Activated CD4-positive, alpha-beta T cell treated with anti-CD3 and anti-CD28 coated beads, Interleukin-2, amount 10 ng/mL, durations not matched to agents 7 days and 5 days (primary cell): ENCODE data around the gene CCDC15. TPM values are rescaled to one million over a fixed set of nuclear protein-coding genes. Genes with fewer than 3 reads are reported as not detected.

Experiments used
- CTCF ChIA-PET: fragments of 350-600 bp; sonication (Branson Sonifier 250); formaldehyde crosslinking; loops from one replicate; lab custom pipeline; 2021; ENCODE audit warnings: antibody characterized with exemption; lab: Charles Lee
- POLR2A ChIA-PET: fragments of 350-600 bp; sonication (Branson Sonifier 250); formaldehyde crosslinking; loops from one replicate; lab custom pipeline; 2021; ENCODE audit warnings: antibody characterized with exemption; lab: Charles Lee
- DNase-seq: peaks from one replicate; pipeline ENCODE4 v3.0.0-alpha.2; 2020
- H3K27ac Mint-ChIP-seq: one replicate; pipeline ENCODE4 v1.8.0; 2021; ENCODE audit warnings: mild to moderate bottlenecking, moderate library complexity, mixed read lengths
- H3K27me3 Mint-ChIP-seq: one replicate; pipeline ENCODE4 v1.8.0; 2021; ENCODE audit warnings: mixed read lengths
- H3K36me3 Mint-ChIP-seq: one replicate; pipeline ENCODE4 v1.8.0; 2021; ENCODE audit warnings: low read depth, mixed read lengths
- H3K4me1 Mint-ChIP-seq: one replicate; pipeline ENCODE4 v1.8.0; 2021; ENCODE audit warnings: mixed read lengths
- H3K4me3 Mint-ChIP-seq: one replicate; pipeline ENCODE4 v1.8.0; 2021; ENCODE audit warnings: mild to moderate bottlenecking, moderate library complexity, mixed read lengths
- H3K9me3 Mint-ChIP-seq: one replicate; pipeline ENCODE4 v1.8.0; 2021; ENCODE audit warnings: mixed read lengths
- total RNA-seq, 2 experiments: library from RNA; stranded (reverse); gene quantifications; one replicate each; pipeline ENCODE4 v1.2.3, GENCODE V29; 2021

CCDC15 gene
- total RNA-seq, 2 experiments from 2014 or later, result 7.3 to 9.0 TPM

DNA sequence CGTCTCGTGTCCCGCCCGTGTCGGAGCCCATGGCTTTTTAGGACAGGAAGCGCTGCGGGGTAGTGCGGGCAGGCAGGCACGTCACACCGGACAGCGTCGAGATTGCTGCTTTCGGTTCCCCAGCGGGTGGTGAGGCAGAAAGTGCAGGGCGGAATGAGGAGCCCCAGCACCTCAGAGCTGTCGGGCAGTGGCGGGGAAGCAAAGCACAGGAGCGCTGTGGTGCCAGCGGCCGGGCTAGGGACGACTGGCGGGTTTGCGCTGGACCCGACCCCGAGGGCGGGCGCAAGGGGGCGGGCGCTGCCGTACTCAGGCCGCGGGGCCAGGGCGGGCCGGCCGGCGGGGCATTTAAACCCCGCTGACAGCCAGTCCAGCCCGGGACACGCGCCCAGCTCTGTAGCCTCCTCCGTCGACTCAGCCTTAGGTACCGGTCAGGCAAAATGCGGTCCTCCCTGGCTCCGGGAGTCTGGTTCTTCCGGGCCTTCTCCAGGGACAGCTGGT lies 109.0 kb downstream of the CCDC15 start, which contains the start of gene SLC37A2:
TSS of gene SLC37A2 (plus strand) at position 375 of the 498 bp plus-strand sequence. CDS start at position 438, 63 bp downstream.
- Mint-ChIP-seq H3K27me3 (peaks cover 58% of the 10 kb centered on the region), H3K4me3 (peak within 1 kb of the TSS; percentile 71), H3K36me3 (no peaks in the 10 kb centered on the region), H3K4me1 (peaks cover 11% of the 10 kb centered on the region), H3K27ac (peak within 1 kb of the TSS; percentile 74), H3K9me3 (no peaks in the 10 kb centered on the region)
- ChIA-PET POLR2A (no interaction called here), CTCF (no interaction called here)
- DNase-seq, result peak; percentile 50

DNA sequence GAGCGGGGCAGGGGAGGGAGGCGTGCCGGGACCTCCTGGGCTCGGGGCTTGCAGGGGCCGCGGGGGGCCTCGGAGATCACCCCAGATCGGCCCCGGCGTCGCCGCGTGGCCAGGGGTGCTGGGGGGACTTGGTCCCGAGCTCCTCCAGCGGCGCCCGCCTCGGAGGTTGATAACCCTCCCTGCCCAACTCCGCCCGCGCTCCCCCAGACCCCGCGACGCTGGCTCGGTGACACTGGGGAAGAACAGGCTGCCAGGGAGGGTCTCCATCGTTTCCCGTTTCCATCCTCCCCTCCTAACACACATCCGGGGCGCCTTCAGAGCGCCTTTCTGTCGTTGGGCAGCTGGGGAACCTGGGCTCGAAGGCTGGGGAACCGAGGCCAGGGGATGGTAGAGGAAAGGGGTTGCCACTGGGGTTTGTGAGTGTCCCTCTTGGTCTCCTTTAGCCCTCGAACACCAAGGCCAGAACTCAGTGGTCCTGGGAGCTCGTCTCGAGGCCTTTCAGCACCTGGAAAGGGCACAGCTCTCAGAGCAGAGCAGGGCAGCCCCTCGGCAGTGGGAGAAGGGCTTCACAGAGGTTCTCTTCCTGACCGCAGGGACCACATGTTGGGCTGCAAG lies 109.5 kb downstream of the CCDC15 start:
- H3K4me3 Mint-ChIP-seq, result peak overlapping the region; percentile 49
- CTCF ChIA-PET, result no interaction called here

DNA sequence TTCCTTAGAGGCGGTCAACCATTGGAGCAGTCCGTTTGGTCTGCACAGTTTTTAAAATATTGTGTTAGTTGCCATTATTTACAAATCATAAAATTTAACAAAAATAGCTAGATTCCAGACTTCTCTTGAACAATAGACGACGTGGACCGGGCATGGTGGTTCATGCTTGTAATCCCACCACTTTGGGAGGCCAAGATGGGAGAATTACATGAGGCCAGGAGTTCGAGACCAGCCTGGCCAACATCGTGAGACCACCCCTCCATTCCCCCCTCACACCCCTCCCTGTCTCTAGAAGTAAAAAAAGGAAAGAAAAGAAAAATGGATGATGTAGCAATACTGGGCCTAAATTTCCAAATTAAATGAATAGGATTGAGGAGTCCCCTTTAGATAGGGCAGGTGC lies 110.1 kb downstream of the CCDC15 start:
- Mint-ChIP-seq H3K9me3 (no peaks in the 10 kb centered on the region), H3K27ac (no peak overlapping the region), H3K4me1 (peaks cover 11% of the 10 kb centered on the region), H3K4me3 (peak overlapping the region; percentile 49), H3K27me3 (peaks cover 63% of the 10 kb centered on the region), H3K36me3 (no peaks in the 10 kb centered on the region)
- no peak for DNase-seq
- CTCF ChIA-PET, result no interaction called here
- POLR2A ChIA-PET, result interaction anchor here (0.6 kb wide), 1 partner anchor 840 kb away, joined by 3 read pairs; no protein-coding TSS in a partner anchor

More for the DNA sequence above, 109.5 kb downstream of the CCDC15 start:
- H3K4me1 Mint-ChIP-seq, result peaks cover 11% of the 10 kb centered on the region
- no peak overlapping the region for H3K27ac Mint-ChIP-seq
- H3K27me3 Mint-ChIP-seq, result peaks cover 63% of the 10 kb centered on the region
- no peaks in the 10 kb centered on the region for H3K9me3 Mint-ChIP-seq
- H3K36me3 Mint-ChIP-seq, result no peaks in the 10 kb centered on the region
- no peak for DNase-seq
- POLR2A ChIA-PET, result interaction anchor here (0.6 kb wide), 1 partner anchor 840 kb away, joined by 3 read pairs; no protein-coding TSS in a partner anchor

DNA sequence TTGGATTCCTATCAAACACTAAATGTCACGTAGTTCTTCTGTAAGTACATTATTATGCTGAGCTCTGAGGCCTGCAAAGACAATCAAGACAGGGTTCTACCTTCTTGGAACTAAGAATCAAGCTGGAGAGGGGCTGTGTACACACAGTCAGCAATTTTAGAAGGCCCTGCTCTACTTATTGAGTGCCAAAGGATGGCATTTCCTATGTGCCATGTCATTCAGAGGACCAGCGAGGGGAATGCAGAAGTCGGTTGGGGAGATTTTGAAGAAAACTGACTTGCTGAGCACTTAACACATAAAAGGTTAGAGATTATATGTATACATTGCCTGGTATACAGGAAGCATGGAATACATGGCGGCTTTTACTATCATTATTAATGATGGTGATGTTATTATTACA lies 114.4 kb downstream of the CCDC15 start:
- CTCF ChIA-PET, result interaction anchor here (0.9 to 1.0 kb wide), 2 partner anchors 15 to 55 kb away, joined by 3 read pairs; no protein-coding TSS in a partner anchor
- Mint-ChIP-seq H3K4me3 (no peak overlapping the region), H3K27ac (no peak overlapping the region), H3K4me1 (peaks cover 20% of the 10 kb centered on the region), H3K36me3 (no peaks in the 10 kb centered on the region), H3K27me3 (peaks cover 34% of the 10 kb centered on the region), H3K9me3 (no peaks in the 10 kb centered on the region)
- POLR2A ChIA-PET, result no interaction called here
- DNase-seq, result no peak

DNA sequence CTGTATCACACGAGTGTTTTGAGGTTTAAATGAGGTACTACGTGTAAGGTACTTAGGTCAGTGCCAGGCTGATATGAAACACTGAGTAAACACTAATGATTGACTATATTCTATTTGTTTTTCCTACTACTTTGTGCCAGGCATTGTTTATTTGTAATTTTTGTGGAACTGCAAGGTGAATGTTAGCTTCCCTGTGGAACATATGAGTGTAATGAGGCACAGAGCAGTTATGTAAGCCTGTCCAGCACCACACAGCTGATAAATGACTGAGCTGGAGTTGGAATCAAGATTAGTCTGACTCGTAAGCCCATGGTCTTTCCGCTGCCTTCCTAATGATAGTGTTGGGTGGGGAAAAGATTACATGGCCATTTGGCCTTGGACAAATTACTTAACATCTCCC lies 115.0 kb downstream of the CCDC15 start:
- H3K4me3 Mint-ChIP-seq, result no peak overlapping the region

DNA sequence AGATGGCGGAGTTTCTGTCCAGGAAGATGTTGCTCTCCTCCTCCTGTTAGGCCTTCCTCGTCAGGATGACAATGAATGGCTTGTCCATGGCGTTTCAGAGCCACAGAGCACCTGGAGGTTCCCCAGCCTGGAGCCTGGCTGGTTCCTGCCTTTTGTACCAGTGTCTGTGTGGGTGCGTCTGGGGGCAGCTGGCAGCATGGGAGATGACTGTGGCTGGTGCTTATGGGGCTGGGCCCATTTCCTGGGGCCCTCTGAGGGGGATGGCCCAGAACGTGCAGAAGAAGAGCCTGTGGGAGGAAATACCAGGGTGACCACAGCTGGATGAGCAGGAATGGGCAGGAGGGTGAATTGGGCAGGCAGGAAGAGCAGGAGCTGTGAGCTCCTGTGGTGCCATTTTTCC lies 115.8 kb downstream of the CCDC15 start:
- H3K27ac Mint-ChIP-seq, result no peak overlapping the region
- DNase-seq, result no peak

More for the DNA sequence above, 115.0 kb downstream of the CCDC15 start:
- no peak for DNase-seq
- no peaks in the 10 kb centered on the region for H3K9me3 Mint-ChIP-seq
- H3K27ac Mint-ChIP-seq, result no peak overlapping the region
- ChIA-PET CTCF (interaction anchor here (0.9 to 1.8 kb wide), 3 partner anchors 15 to 55 kb away, joined by 3 to 6 read pairs (median 3); no protein-coding TSS in a partner anchor), POLR2A (no interaction called here)
- H3K36me3 Mint-ChIP-seq, result no peaks in the 10 kb centered on the region
- peaks cover 18% of the 10 kb centered on the region for H3K4me1 Mint-ChIP-seq
- peaks cover 28% of the 10 kb centered on the region for H3K27me3 Mint-ChIP-seq

DNA sequence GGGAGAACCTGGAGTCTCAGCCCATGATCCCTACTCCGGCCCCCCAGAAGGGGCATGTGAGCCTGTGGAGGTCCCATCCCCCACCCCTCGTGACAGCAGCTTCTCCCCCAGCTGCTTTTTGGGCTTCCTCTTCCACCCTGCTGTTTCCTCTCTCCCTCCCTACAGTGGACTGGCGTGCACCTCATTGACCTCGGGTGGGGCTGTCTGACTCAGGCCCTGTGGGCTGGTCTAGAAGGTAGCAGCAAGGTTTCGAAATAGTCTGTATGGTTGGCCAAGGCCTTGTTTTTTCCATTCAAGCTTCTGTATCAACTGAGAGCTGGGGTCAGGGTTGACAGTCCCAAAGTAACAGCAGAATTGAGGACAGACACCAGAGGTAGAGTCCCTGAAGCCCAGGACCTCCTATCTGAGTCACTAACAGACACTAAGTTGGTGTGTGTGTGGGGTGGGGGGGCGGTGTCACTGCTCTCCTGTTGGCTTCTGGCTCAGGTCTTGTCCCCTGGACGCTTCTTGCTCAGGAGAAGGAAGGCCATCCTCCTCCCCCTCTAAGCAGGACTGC lies 116.8 kb downstream of the CCDC15 start:
- Mint-ChIP-seq H3K4me3 (no peak overlapping the region), H3K4me1 (peaks cover 15% of the 10 kb centered on the region)
- POLR2A ChIA-PET, result no interaction called here

More for the DNA sequence above, 115.8 kb downstream of the CCDC15 start:
- H3K4me3 Mint-ChIP-seq, result no peak overlapping the region
- POLR2A ChIA-PET, result no interaction called here
- H3K9me3 Mint-ChIP-seq, result no peaks in the 10 kb centered on the region
- peaks cover 21% of the 10 kb centered on the region for H3K27me3 Mint-ChIP-seq
- peaks cover 15% of the 10 kb centered on the region for H3K4me1 Mint-ChIP-seq
- H3K36me3 Mint-ChIP-seq, result no peaks in the 10 kb centered on the region
- CTCF ChIA-PET, result interaction anchor here (1.0 to 1.8 kb wide), 2 partner anchors 9 to 17 kb away, joined by 3 to 6 read pairs; no protein-coding TSS in a partner anchor

DNA sequence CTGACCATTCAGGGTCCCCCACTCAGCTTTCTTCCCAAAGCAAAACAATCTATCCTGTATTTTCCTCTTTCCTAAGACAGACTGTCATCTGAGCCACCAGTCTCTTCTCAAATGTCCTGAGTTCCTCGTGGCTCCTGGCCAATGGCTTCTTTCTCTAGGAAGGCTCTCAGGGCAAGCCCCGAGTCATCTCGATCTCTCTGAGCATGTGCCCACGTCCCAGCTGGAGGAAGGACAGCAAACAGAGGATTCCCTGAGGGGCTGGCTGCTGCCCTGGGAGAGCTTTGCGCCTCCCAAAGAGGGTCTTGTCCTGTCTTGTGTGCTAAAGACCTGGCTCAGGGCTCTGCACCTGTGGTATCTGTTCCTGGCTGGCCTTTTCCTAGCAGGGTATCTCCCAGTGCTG lies 117.4 kb downstream of the CCDC15 start:
- ChIA-PET CTCF (interaction anchor here (1.3 kb wide), 1 partner anchor 41 kb away, joined by 5 read pairs; no protein-coding TSS in a partner anchor), POLR2A (interaction anchor here (0.5 kb wide), 1 partner anchor 23 kb away, joined by 3 read pairs; no protein-coding TSS in a partner anchor)
- Mint-ChIP-seq H3K9me3 (no peaks in the 10 kb centered on the region), H3K27me3 (peaks cover 6% of the 10 kb centered on the region), H3K36me3 (no peaks in the 10 kb centered on the region), H3K27ac (no peak overlapping the region), H3K4me1 (peaks cover 15% of the 10 kb centered on the region), H3K4me3 (no peak overlapping the region)
- no peak for DNase-seq

More for the DNA sequence above, 116.8 kb downstream of the CCDC15 start:
- H3K27me3 Mint-ChIP-seq, result peaks cover 11% of the 10 kb centered on the region
- DNase-seq, result no peak
- H3K9me3 Mint-ChIP-seq, result no peaks in the 10 kb centered on the region
- no peaks in the 10 kb centered on the region for H3K36me3 Mint-ChIP-seq
- CTCF ChIA-PET, result interaction anchor here (0.8 to 1.8 kb wide), 3 partner anchors 8 to 18 kb away, joined by 3 to 6 read pairs (median 3); no protein-coding TSS in a partner anchor
- H3K27ac Mint-ChIP-seq, result no peak overlapping the region

DNA sequence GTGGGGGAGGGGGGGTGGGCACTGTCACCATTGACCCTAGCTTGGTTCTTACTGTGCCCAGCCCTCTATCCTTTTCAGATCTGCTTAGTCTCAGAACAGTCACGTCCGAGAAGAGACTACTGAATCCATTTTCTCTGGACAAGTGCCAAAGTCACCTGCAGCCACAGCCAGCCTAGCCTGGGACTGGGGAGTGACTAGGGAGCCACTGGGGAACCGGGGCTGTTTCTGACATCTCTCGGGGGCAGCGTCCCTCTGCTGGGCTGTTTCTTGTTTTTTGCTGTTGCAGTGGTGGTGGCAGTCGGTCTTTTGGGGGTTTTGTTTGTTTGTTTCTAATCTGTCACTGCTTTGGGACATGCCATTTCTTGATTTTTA lies 117.8 kb downstream of the CCDC15 start:
- Mint-ChIP-seq H3K9me3 (no peaks in the 10 kb centered on the region), H3K27ac (no peak overlapping the region), H3K4me1 (peaks cover 15% of the 10 kb centered on the region), H3K36me3 (no peaks in the 10 kb centered on the region), H3K27me3 (peaks cover 5% of the 10 kb centered on the region), H3K4me3 (no peak overlapping the region)
- CTCF ChIA-PET, result interaction anchor here (1.3 kb wide), 1 partner anchor 41 kb away, joined by 5 read pairs; no protein-coding TSS in a partner anchor
- no peak for DNase-seq
- POLR2A ChIA-PET, result interaction anchor here (0.5 kb wide), 1 partner anchor 22 kb away, joined by 3 read pairs; no protein-coding TSS in a partner anchor

DNA sequence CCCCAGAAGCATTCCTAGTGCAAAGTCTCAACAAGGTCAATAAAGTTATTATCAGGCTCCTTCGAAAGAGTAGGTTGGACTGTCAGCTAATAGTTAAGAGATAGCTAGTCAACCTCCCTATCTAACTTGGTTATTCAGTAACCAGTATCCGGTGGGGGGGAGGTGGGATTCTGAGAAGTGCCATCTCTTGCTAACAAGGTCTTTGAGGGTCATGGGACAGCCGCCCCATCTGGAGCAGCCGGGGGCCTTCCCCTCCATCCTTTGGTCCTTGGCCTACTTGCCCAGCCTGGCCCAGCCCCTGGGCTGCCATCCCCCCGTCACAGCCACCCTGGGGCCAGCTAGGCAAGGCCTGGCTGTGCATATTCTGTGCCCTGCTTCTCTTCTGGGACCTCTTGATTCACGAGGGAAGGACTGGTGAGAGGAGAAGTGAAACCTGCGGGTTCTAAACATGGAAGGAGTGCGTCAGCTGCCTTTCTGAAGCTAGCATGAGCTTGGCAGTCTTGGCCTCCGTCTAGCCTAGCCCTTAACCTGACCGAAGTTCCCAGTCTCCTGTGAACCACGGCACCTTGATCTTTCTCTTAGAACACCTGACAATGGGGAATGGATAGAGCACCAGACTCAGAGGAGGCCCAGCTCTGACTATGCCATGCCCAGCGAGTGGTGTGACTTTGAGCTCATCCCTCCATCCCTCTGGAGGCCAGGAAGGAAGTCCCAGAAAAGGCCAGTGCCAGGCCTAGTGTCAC lies 118.4 kb downstream of the CCDC15 start:
- Mint-ChIP-seq H3K9me3 (no peaks in the 10 kb centered on the region), H3K27me3 (peaks cover 5% of the 10 kb centered on the region), H3K4me3 (no peak overlapping the region), H3K36me3 (no peaks in the 10 kb centered on the region), H3K4me1 (peaks cover 15% of the 10 kb centered on the region), H3K27ac (no peak overlapping the region)
- DNase-seq, result no peak
- CTCF ChIA-PET, result interaction anchor here (1.3 kb wide), 1 partner anchor 40 kb away, joined by 5 read pairs; no protein-coding TSS in a partner anchor
- POLR2A ChIA-PET, result no interaction called here

DNA sequence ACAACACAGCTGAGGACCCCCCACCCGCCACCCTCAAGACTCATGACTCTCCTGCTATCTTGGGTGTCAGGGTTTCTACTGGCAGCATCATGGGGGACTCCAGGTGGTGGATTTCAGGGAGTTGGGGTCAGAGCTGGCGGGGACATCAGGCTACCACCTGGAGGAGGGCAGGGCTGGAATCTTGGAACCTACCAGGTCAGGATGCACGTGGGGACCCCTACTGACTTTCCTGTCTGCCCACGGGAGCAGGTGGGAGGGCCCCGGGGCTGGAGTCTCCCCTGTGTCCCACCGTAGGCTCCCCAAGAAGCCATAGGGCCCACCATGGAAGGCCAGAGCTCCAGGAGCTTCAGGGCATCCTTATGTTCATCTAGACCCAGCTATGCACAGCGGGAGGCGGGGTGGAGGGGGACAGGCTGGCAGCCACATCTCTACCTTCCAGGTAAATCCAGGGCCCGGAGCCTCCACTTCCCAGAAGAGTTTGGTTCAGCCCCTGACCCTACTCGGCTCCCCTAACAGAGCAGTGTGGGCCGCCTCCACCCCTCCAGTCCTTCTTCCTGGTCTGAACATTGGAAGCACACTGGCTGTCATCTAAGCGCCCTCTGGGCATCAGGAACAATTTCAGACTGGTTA lies 119.1 kb downstream of the CCDC15 start:
- no peaks in the 10 kb centered on the region for H3K36me3 Mint-ChIP-seq
- POLR2A ChIA-PET, result no interaction called here

More for the DNA sequence above, 119.1 kb downstream of the CCDC15 start:
- no peak overlapping the region for H3K4me3 Mint-ChIP-seq
- no peak overlapping the region for H3K27ac Mint-ChIP-seq
- CTCF ChIA-PET, result interaction anchor here (1.3 kb wide), 1 partner anchor 40 kb away, joined by 5 read pairs; no protein-coding TSS in a partner anchor
- no peaks in the 10 kb centered on the region for H3K9me3 Mint-ChIP-seq
- H3K4me1 Mint-ChIP-seq, result peaks cover 15% of the 10 kb centered on the region
- DNase-seq, result no peak
- H3K27me3 Mint-ChIP-seq, result peaks cover 3% of the 10 kb centered on the region
